GM23338 (cell line): ENCODE data around the gene WNT7A. TPM values are rescaled to one million over a fixed set of nuclear protein-coding genes. Genes with fewer than 3 reads are reported as not detected.

Experiments
- ATAC-seq: fragments of 200-7000 bp; cut with Tn5 transposase; 3 replicates; pipeline ENCODE4 v1.9.1; 2020
- DNase-seq: peaks from one replicate; pipeline ENCODE4 v3.0.0-alpha.2; 2015; ENCODE audit warnings: low spot score
- H2AFZ ChIP-seq: fragments of 200-600 bp; sonication (generic); 2 replicates; pipeline ENCODE4 v1.8.0; 2016; ENCODE audit warnings: antibody characterized with exemption, mild to moderate bottlenecking, moderate library complexity
- H3F3A ChIP-seq: fragments of 200-600 bp; sonication (generic); replicated peaks from 2 replicates; pipeline ENCODE4 v1.8.0; 2017; ENCODE audit warnings: antibody characterized with exemption, mixed run types, low read depth
- H3K27ac ChIP-seq: fragments of 200-600 bp; sonication (generic); 2 replicates; pipeline ENCODE4 v1.6.1; 2016; ENCODE audit warnings: low read depth
- H3K27me3 ChIP-seq: fragments of 200-600 bp; sonication (generic); 2 replicates; pipeline ENCODE4 v1.8.0; 2016; ENCODE audit warnings: mild to moderate bottlenecking, mixed run types, moderate library complexity; ENCODE audit not compliant: insufficient read depth
- H3K36me3 ChIP-seq: fragments of 200-600 bp; sonication (generic); 2 replicates; pipeline ENCODE4 v1.8.0; 2016; ENCODE audit warnings: mild to moderate bottlenecking; ENCODE audit not compliant: insufficient read depth
- H3K4me1 ChIP-seq: fragments of 200-600 bp; sonication (generic); 2 replicates; pipeline ENCODE4 v1.8.0; 2016; ENCODE audit warnings: mild to moderate bottlenecking, moderate library complexity; ENCODE audit not compliant: insufficient read depth
- H3K4me2 ChIP-seq: fragments of 200-600 bp; sonication (generic); 2 replicates; pipeline ENCODE4 v1.7.1; 2017; ENCODE audit warnings: mixed run types
- H3K4me3 ChIP-seq: fragments of 200-600 bp; sonication (generic); 2 replicates; pipeline ENCODE4 v1.6.1; 2016; ENCODE audit warnings: mixed run types
- H3K79me2 ChIP-seq: fragments of 200-600 bp; sonication (generic); replicated peaks from 2 replicates; pipeline ENCODE4 v1.8.0; 2017; ENCODE audit warnings: mild to moderate bottlenecking; ENCODE audit not compliant: insufficient read depth
- H3K9me2 ChIP-seq: fragments of 200-600 bp; sonication (generic); 2 replicates; pipeline ENCODE4 v1.8.0; 2017; ENCODE audit not compliant: insufficient read depth
- H4K20me1 ChIP-seq: fragments of 200-600 bp; sonication (generic); replicated peaks from 2 replicates; pipeline ENCODE4 v1.8.0; 2017; ENCODE audit warnings: mild to moderate bottlenecking; ENCODE audit not compliant: insufficient read depth
- H3K27ac Mint-ChIP-seq: 2 replicates; pipeline ENCODE4 v1.8.0; 2020; ENCODE audit warnings: inconsistent platforms, mild to moderate bottlenecking, moderate library complexity, mixed read lengths
- H3K27me3 Mint-ChIP-seq: 3 replicates; pipeline ENCODE4 v1.8.0; 2022; ENCODE audit warnings: low read depth, mild to moderate bottlenecking, moderate library complexity, mixed read lengths, inconsistent platforms; ENCODE audit not compliant: insufficient read depth, poor library complexity
- H3K36me3 Mint-ChIP-seq: 3 replicates; pipeline ENCODE4 v1.8.0; 2021; ENCODE audit warnings: low read depth, mild to moderate bottlenecking, inconsistent platforms, moderate library complexity, mixed read lengths
- H3K4me1 Mint-ChIP-seq: 3 replicates; pipeline ENCODE4 v1.8.0; 2020; ENCODE audit warnings: mild to moderate bottlenecking, inconsistent platforms, mixed read lengths
- H3K4me3 Mint-ChIP-seq: 3 replicates; pipeline ENCODE4 v1.8.0; 2021; ENCODE audit warnings: moderate library complexity, mild to moderate bottlenecking, inconsistent platforms, mixed read lengths
- H3K9me3 Mint-ChIP-seq: 3 replicates; pipeline ENCODE4 v1.8.0; 2020; ENCODE audit warnings: moderate library complexity, mild to moderate bottlenecking, inconsistent platforms, mixed read lengths
- CREB1 ChIP-seq: fragments of 250-450 bp; sonication (Bioruptor Pico); IDR thresholded peaks from 2 replicates; pipeline ENCODE4 v1.5.0; 2020; ENCODE audit warnings: low read depth, mild to moderate bottlenecking, moderate library complexity
- CTCF ChIP-seq, 2 experiments: fragments of 200-600 bp in 1 of 2; sonication (generic) in 1 of 2; conservative IDR thresholded peaks; 2 replicates each; pipeline versions ENCODE4 v1.5.1 to v1.6.1; 2016 to 2017; ENCODE audit warnings: antibody characterized with exemption in 2 of 2, low read depth in 2 of 2, mild to moderate bottlenecking in 2 of 2, moderate library complexity in 1 of 2
- ETS1 ChIP-seq: IDR thresholded peaks from 2 replicates; pipeline ENCODE4 v1.6.1; 2016; ENCODE audit warnings: antibody characterized with exemption
- EZH2 ChIP-seq: fragments of 200-600 bp; sonication (generic); IDR thresholded peaks from one replicate; pipeline ENCODE4 v1.8.0; 2017; ENCODE audit warnings: antibody characterized with exemption, mild to moderate bottlenecking, low read depth; ENCODE audit not compliant: unreplicated experiment
- EZH2phosphoT487 ChIP-seq: fragments of 200-600 bp; sonication (generic); IDR thresholded peaks from one replicate; pipeline ENCODE4 v1.8.1; 2018; ENCODE audit warnings: antibody characterized with exemption; ENCODE audit not compliant: unreplicated experiment
- JUNB ChIP-seq: IDR thresholded peaks from one replicate; pipeline ENCODE4 v1.6.1; 2016; ENCODE audit warnings: antibody characterized with exemption; ENCODE audit not compliant: unreplicated experiment
- NANOG ChIP-seq: IDR thresholded peaks from 2 replicates; pipeline ENCODE4 v1.6.1; 2016; ENCODE audit warnings: antibody characterized with exemption, borderline replicate concordance
- POLR2AphosphoS5 ChIP-seq: IDR thresholded peaks from 2 replicates; pipeline ENCODE4 v1.6.1; 2016; ENCODE audit warnings: antibody characterized with exemption, low read depth
- STAT1 ChIP-seq: IDR thresholded peaks from one replicate; pipeline ENCODE4 v1.6.1; 2016; ENCODE audit warnings: antibody characterized with exemption; ENCODE audit not compliant: unreplicated experiment
- ZNF114 ChIP-seq: fragments of 250-450 bp; sonication (Bioruptor Pico); IDR thresholded peaks from 2 replicates; pipeline ENCODE4 v1.5.0; 2020; ENCODE audit warnings: mild to moderate bottlenecking, moderate library complexity
- ZNF331 ChIP-seq: fragments of 250-450 bp; sonication (Bioruptor Pico); IDR thresholded peaks from 2 replicates; pipeline ENCODE4 v1.5.0; 2020; ENCODE audit warnings: low read depth, mild to moderate bottlenecking, moderate library complexity
- polyA plus RNA-seq: library from polyadenylated mRNA; unstranded; fragments of >200 nt; fragmentation: Nextera tagmentation; extraction: Ambion mirVana; gene quantifications from 2 replicates; pipeline ENCODE4 v1.2.1, GENCODE V29; 2016
- total RNA-seq: library from RNA; depleted of rRNA; stranded (reverse); fragments of >200 nt; shearing (Covaris generic); gene quantifications from 2 replicates; pipeline ENCODE4 v1.2.3, GENCODE V29; 2014
- TF ChIP-seq, protein P1 (sequence below): IDR thresholded peaks from one replicate; pipeline ENCODE4 v1.6.1; 2018; ENCODE audit warnings: antibody characterized with exemption; ENCODE audit not compliant: unreplicated experiment
- TF ChIP-seq, protein P2 (sequence below): fragments of 250-450 bp; sonication (Bioruptor Pico); IDR thresholded peaks from 2 replicates; pipeline ENCODE4 v1.5.0; 2020; ENCODE audit warnings: mild to moderate bottlenecking, moderate library complexity

The WNT7A gene
- total and polyA plus RNA-seq, 2 experiments from 2014 or later: not detected

DNA sequence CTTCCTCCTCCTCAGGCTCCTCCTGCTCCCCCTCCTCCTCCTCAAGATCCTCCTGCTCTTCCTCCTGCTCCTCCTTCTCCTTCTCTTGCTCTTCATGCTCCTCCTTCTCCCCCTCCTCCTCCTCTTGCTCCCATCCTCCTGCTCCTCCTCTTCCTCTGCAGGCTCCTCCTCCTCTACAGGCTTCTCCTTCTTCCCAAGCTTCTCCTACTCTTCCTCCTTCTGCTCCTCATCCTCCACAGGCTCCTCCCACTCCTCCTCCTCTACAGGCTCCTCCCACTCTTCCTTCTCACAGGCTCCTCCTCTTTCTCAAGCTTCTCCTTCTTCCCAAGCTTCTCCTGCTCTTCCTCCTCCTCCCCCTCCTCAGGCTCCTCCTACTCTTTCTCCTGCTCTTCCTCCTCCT, 47.7 kb downstream of the WNT7A start:
- Histone ChIP-seq H3K27ac (no peak overlapping the region), H3K27me3 (no peaks in the 10 kb centered on the region), H3F3A (no peaks in the 10 kb centered on the region), H3K4me3 (no peak overlapping the region), H3K4me1 (no peaks in the 10 kb centered on the region), H3K9me2 (no peaks in the 10 kb centered on the region), H3K36me3 (no peaks in the 10 kb centered on the region), H3K79me2 (no peaks in the 10 kb centered on the region), H4K20me1 (no peaks in the 10 kb centered on the region), H2AFZ (no peak overlapping the region), H3K4me2 (no peak overlapping the region)
- TF ChIP-seq NANOG (no peak), EZH2 (no peak), CREB1 (CRISPR knock-in tag) (no peak), ZNF331 (CRISPR knock-in tag) (no peak), JUNB (no peak), CTCF (conservative IDR thresholded peaks at IDR 0.05; ENCODE audit: low read depth in 2 of 2) (no peak), ETS1 (no peak), POLR2AphosphoS5 (no peak), ZNF114 (CRISPR knock-in tag) (no peak), STAT1 (no peak), EZH2phosphoT487 (no peak)
- TF ChIP-seq, protein P1, sequence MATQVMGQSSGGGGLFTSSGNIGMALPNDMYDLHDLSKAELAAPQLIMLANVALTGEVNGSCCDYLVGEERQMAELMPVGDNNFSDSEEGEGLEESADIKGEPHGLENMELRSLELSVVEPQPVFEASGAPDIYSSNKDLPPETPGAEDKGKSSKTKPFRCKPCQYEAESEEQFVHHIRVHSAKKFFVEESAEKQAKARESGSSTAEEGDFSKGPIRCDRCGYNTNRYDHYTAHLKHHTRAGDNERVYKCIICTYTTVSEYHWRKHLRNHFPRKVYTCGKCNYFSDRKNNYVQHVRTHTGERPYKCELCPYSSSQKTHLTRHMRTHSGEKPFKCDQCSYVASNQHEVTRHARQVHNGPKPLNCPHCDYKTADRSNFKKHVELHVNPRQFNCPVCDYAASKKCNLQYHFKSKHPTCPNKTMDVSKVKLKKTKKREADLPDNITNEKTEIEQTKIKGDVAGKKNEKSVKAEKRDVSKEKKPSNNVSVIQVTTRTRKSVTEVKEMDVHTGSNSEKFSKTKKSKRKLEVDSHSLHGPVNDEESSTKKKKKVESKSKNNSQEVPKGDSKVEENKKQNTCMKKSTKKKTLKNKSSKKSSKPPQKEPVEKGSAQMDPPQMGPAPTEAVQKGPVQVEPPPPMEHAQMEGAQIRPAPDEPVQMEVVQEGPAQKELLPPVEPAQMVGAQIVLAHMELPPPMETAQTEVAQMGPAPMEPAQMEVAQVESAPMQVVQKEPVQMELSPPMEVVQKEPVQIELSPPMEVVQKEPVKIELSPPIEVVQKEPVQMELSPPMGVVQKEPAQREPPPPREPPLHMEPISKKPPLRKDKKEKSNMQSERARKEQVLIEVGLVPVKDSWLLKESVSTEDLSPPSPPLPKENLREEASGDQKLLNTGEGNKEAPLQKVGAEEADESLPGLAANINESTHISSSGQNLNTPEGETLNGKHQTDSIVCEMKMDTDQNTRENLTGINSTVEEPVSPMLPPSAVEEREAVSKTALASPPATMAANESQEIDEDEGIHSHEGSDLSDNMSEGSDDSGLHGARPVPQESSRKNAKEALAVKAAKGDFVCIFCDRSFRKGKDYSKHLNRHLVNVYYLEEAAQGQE: no peak
- TF ChIP-seq, protein P2, sequence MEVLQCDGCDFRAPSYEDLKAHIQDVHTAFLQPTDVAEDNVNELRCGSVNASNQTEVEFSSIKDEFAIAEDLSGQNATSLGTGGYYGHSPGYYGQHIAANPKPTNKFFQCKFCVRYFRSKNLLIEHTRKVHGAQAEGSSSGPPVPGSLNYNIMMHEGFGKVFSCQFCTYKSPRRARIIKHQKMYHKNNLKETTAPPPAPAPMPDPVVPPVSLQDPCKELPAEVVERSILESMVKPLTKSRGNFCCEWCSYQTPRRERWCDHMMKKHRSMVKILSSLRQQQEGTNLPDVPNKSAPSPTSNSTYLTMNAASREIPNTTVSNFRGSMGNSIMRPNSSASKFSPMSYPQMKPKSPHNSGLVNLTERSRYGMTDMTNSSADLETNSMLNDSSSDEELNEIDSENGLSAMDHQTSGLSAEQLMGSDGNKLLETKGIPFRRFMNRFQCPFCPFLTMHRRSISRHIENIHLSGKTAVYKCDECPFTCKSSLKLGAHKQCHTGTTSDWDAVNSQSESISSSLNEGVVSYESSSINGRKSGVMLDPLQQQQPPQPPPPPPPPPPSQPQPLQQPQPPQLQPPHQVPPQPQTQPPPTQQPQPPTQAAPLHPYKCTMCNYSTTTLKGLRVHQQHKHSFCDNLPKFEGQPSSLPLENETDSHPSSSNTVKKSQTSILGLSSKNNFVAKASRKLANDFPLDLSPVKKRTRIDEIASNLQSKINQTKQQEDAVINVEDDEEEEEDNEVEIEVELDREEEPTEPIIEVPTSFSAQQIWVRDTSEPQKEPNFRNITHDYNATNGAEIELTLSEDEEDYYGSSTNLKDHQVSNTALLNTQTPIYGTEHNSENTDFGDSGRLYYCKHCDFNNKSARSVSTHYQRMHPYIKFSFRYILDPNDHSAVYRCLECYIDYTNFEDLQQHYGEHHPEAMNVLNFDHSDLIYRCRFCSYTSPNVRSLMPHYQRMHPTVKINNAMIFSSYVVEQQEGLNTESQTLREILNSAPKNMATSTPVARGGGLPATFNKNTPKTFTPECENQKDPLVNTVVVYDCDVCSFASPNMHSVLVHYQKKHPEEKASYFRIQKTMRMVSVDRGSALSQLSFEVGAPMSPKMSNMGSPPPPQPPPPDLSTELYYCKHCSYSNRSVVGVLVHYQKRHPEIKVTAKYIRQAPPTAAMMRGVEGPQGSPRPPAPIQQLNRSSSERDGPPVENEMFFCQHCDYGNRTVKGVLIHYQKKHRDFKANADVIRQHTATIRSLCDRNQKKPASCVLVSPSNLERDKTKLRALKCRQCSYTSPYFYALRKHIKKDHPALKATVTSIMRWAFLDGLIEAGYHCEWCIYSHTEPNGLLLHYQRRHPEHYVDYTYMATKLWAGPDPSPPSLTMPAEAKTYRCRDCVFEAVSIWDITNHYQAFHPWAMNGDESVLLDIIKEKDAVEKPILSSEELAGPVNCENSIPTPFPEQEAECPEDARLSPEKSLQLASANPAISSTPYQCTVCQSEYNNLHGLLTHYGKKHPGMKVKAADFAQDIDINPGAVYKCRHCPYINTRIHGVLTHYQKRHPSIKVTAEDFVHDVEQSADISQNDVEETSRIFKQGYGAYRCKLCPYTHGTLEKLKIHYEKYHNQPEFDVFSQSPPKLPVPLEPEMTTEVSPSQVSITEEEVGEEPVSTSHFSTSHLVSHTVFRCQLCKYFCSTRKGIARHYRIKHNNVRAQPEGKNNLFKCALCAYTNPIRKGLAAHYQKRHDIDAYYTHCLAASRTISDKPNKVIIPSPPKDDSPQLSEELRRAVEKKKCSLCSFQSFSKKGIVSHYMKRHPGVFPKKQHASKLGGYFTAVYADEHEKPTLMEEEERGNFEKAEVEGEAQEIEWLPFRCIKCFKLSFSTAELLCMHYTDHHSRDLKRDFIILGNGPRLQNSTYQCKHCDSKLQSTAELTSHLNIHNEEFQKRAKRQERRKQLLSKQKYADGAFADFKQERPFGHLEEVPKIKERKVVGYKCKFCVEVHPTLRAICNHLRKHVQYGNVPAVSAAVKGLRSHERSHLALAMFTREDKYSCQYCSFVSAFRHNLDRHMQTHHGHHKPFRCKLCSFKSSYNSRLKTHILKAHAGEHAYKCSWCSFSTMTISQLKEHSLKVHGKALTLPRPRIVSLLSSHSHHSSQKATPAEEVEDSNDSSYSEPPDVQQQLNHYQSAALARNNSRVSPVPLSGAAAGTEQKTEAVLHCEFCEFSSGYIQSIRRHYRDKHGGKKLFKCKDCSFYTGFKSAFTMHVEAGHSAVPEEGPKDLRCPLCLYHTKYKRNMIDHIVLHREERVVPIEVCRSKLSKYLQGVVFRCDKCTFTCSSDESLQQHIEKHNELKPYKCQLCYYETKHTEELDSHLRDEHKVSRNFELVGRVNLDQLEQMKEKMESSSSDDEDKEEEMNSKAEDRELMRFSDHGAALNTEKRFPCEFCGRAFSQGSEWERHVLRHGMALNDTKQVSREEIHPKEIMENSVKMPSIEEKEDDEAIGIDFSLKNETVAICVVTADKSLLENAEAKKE (CRISPR knock-in tag): no peak
- DNase-seq (no peak), ATAC-seq (no peak)
- peaks cover 14% of the 10 kb centered on the region for H3K27me3 Mint-ChIP-seq
- H3K36me3 Mint-ChIP-seq: no peaks in the 10 kb centered on the region; the same call in 2 of the 3 replicates
- H3K27ac Mint-ChIP-seq: no peak overlapping the region
- no peak overlapping the region for H3K4me3 Mint-ChIP-seq
- no peaks in the 10 kb centered on the region for H3K9me3 Mint-ChIP-seq
- peaks cover 3% of the 10 kb centered on the region; the same call in 1 of the 3 replicates for H3K4me1 Mint-ChIP-seq
